Lower leg skin (tissue), 3 donors: Measurements from ENCODE around the gene SLC45A3.

ENCODE experiments used
- CTCF ChIP-seq, 3 donors: fragments of 450-650 bp; IDR thresholded peaks; one replicate each; pipeline ENCODE4 v1.5.1; 2016; ENCODE audit warnings: antibody characterized with exemption in 3 of 3, mild to moderate bottlenecking in 3 of 3, moderate library complexity in 2 of 3
- POLR2A ChIP-seq, 2 donors: fragments of 450-650 bp; IDR thresholded peaks; one replicate each; pipeline ENCODE4 v1.6.1; 2016 to 2017; ENCODE audit warnings: antibody characterized with exemption in 2 of 2, mild to moderate bottlenecking in 1 of 2, moderate library complexity in 1 of 2

- TF ChIP-seq CTCF (IDR thresholded peaks at IDR 0.05) (no peak), POLR2A (IDR thresholded peaks at IDR 0.05) (no peak)
Measured at GRCh38 chr1:205652984-205653383, 27.3 kb downstream of the SLC45A3 start.
